Measurements from ENCODE around the gene VGLL2.

Gene VGLL2

GRCh38 chr6:117270055-117270842 is 4.9 kb downstream of the VGLL2 start:
- no peak for DNase-seq

DNA sequence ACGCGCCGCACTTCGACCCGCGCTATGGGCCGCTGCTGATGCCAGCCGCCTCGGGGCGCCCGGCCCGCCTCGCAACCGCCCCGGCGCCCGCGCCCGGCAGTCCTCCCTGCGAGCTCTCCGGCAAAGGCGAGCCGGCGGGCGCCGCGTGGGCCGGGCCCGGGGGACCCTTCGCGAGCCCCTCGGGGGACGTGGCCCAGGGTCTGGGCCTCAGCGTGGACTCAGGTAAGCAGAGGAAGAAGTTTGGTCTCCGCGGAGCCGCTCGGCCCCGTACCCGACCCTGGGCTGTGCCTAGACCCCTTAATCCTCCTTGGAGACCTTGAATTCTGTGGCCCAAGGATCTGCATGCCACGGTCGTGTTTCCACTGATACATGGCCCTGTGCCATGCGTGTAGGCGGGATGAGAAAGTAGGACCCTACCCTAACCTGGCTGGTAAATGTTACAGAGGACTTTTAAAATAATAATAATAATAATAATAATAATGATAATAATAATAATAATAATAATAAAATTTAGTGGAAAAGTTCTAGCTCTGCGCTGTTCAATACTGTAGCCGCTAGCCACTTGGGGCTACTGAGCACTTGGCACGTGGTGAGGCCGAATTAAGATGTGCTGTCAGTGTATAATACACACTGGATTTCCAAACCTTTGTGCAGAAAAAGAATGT is 5.6 kb downstream of the VGLL2 start:
- no peak for DNase-seq

- DNase-seq = no peak
Measured at GRCh38 chr6:117272032-117272866, 6.9 kb downstream of the VGLL2 start.

GRCh38 chr6:117272891-117273290 is 7.5 kb downstream of the VGLL2 start:
- no peak for DNase-seq

DNA sequence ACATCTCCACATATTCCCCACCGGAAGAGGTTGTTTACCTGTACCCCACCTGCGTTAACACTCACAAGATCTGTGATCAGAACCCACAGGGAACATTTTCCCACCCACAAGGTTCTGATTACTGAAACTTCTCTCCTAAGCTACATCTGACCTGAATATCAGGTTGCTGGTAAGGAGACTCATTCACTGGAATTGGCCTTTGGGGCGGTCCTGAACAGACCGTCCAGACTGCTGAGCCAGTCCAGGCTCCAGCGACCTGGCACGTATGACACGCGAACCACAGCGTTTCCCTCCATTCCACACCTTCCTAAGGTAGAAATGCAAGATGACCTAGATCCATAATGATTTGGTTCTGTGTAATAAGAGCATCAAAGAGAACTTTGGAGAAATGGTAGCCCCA is 9.8 kb downstream of the VGLL2 start:
- DNase-seq = no peak

DNA sequence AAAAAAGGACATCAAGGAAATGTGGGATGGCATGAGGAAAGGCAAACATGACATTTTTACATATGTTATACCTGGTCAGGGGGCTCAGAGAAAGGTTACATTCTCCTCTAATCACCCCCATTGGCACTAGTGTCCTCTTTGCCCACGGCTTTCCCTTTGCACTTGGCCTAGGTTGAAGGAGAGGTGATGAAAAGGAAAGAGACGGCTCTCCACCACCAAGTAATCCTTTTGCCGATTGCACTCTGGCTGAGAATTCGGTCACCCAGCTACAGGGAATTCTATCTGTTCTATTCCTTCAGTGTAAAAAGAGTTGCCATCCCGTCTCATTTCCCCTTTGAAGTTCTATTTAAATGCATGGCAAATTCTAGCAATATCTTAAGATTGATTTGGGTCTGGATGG is 10.4 kb downstream of the VGLL2 start:
- DNase-seq = no peak

DNA sequence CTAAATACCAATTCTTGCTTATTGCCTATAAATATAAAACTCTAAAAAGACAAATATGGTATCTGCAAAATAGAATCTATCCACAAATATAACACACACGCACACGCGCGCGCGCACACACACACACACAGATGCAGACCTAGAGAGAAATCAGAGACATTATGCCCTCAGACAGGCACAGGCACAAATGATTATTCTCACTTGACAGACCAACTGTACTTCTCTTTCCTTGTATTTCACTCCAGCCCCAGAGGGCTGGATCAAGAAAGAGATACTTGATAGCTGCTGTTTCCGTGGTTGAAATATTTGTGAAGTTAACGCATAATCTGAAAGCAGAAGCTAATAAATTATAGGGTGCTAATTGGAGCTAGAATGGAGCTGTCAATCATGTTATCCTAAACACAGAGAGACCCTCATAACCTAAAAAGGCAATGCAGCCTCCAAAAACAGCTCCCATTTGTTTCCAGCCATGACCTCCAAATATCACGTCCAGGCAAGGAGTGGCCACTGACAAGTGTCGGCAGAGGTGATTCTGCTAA is 11.5 kb downstream of the VGLL2 start:
- no peak for DNase-seq

DNA sequence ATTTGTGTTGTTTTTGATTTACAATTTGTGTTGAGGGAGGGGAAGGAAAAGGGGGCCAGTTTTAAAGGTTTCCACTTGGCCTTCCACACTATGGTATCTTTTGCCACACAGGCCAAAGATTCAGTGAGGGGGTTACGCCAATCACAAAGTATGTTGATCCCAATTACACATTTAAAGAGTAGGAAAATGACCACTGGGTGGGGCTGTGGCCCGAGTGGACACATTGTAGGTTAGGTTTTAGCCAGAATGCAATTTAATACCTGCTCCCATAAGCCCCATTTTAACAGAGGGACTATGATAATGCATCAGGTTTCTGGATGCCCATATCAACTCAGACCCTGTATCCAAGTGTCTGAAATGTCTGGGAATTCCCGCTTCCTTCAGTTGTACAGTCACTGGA is 15.6 kb downstream of the VGLL2 start:
- DNase-seq = no peak

GRCh38 chr6:117288083-117288715 is 22.8 kb downstream of the VGLL2 start:
- no peak for DNase-seq

DNA sequence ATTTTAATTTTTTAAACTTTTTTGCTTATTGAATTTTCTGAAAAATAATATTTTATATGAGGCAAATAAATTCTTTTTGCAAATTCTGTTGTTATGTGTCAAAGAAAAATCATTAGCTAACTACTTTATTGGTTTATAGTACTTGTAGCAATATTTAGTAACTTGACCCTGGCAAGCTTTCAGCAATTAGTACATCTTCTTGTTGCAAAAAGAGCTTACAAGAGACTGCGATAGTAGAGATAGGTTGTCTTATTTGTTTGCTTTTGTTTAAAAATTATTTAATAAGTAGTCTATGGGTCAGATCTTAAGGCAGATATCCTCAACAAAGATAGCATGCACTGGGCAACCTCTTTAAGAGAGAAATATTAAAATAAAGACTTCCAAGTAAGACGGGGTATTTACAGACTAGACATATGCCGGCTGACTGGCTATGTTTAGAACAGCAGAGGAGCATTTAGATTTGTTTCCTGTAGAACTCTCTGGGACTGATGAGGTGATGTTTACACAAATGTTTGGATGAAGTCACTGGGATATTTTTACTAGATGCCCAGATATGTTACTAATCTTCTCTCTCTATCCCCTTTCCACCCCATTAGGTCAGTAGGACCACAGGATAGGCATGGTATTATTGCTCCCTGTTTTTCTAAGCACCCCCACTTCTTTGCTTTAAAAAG is 25.0 kb downstream of the VGLL2 start:
- no peak for DNase-seq

- DNase-seq = no peak
Measured at GRCh38 chr6:117298941-117299340, 33.6 kb downstream of the VGLL2 start.

DNA sequence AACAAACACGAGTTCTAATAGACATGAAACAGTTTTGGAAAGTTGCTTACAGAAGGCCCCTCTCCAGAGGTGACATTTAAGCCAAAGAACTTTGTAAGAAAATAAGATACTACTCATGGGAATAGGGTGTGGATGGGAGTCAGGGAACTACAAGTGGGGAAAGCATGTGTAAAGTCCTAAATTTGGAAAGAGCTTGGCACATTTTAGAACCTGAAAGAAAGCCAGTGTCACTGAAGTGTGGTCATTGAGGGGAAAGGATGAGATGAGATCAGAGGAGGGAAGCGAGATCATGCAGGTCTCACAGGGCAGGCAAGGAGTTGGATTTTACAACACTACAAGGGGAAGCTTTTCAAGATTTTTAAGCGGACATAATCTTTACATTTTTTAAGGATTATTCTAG is 38.0 kb downstream of the VGLL2 start:
- no peak for DNase-seq

- DNase-seq = no peak
Measured at GRCh38 chr6:117304446-117304845, 39.1 kb downstream of the VGLL2 start.

- DNase-seq = no peak
Measured at GRCh38 chr6:117306227-117306790, 41.0 kb downstream of the VGLL2 start.

GRCh38 chr6:117307655-117308054 is 42.3 kb downstream of the VGLL2 start:
- DNase-seq = no peak

DNA sequence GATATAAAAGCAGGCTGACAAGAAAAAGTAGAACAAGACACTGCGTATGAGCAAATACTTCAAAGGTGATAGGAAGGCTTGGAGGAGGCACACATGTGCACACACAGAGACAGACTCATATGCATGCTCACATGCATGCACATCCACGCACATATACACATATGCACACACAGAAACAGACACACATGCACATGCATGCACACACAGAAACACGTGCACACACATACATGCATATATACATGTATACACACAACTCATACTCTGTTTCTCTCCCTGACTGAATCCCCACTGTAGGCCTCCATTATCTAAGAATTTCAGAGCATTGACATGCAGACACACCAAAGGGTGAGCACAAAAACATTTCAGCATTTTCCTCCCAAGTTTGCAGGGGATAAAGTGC is 43.7 kb downstream of the VGLL2 start:
- no peak for DNase-seq

DNA sequence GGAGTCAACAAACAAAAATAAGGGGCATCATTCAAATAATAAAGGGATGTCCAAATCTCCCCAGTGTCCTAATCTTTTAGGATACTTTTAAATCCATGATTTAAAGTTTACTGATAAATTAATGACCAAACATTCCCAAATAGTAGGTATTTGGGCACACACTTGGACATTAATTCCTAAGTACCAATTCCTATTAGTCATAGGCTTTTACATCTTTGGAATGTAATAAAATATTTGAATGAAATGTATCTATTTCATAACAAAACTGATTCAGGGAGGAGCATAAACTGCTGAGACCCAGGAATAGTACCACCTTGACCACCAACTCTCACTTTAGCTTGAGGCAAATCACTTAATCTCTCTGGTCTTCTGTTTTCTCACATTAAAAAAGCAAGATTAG is 44.3 kb downstream of the VGLL2 start:
- DNase-seq = no peak

- no peak for DNase-seq
Measured at GRCh38 chr6:117311310-117311709, 46.0 kb downstream of the VGLL2 start.

GRCh38 chr6:117311726-117312125 is 46.4 kb downstream of the VGLL2 start:
- no peak for DNase-seq

GRCh38 chr6:117317261-117317660 is 51.9 kb downstream of the VGLL2 start:
- no peak for DNase-seq

All from activated CD8-positive, alpha-beta memory T cell treated with anti-CD3 and anti-CD28 coated beads, Interleukin-2, amount 50 U/mL, for 4 hours (primary cell).